Hematopoietic multipotent progenitor cell treated with erythropoietin and hydrocortisone succinate and interleukin-3 and kit ligand, for 8 days (in vitro differentiated cells): Measurements from ENCODE around the gene KLHL17.
A peak's percentile ranks its signal among the peaks of the same experiment; 100 is the strongest.
"Not testable (repeated sequence)": the region's sequence is repeated elsewhere in the genome, so short reads cannot be mapped to it uniquely, and the experiment has no call there.

ENCODE experiments used
- DNase-seq: peaks from one replicate; pipeline ENCODE4 v3.0.0-alpha.2; 2015

KLHL17 gene

GRCh38 chr1:982765-983436 lies 22.5 kb downstream of the KLHL17 start:
- DNase-seq = no peak

- DNase-seq = no peak
Observed at GRCh38 chr1:983798-984475, 23.6 kb downstream of the KLHL17 start.

- no peak for DNase-seq
Observed at GRCh38 chr1:984476-984814, 24.1 kb downstream of the KLHL17 start.

- no peak for DNase-seq
Observed at GRCh38 chr1:985126-985525, 24.7 kb downstream of the KLHL17 start.

GRCh38 chr1:988061-988460 lies 27.7 kb downstream of the KLHL17 start:
- DNase-seq = not testable (repeated sequence)

- DNase-seq = not testable (repeated sequence)
Observed at GRCh38 chr1:991275-991674, 30.9 kb downstream of the KLHL17 start.

GRCh38 chr1:991895-992294 lies 31.5 kb downstream of the KLHL17 start:
- no peak for DNase-seq

GRCh38 chr1:992362-992761 lies 32.0 kb downstream of the KLHL17 start:
- no peak for DNase-seq

GRCh38 chr1:993379-993995 lies 33.1 kb downstream of the KLHL17 start:
- no peak for DNase-seq

- DNase-seq = not testable (repeated sequence)
Observed at GRCh38 chr1:994546-994945, 34.2 kb downstream of the KLHL17 start.

- no peak for DNase-seq
Observed at GRCh38 chr1:995665-996633, 35.6 kb downstream of the KLHL17 start.

GRCh38 chr1:996851-997712 lies 36.7 kb downstream of the KLHL17 start:
- DNase-seq = no peak

- no peak for DNase-seq
Observed at GRCh38 chr1:997713-997992, 37.3 kb downstream of the KLHL17 start.

- DNase-seq = no peak
Observed at GRCh38 chr1:997993-998744, 37.8 kb downstream of the KLHL17 start.

GRCh38 chr1:998745-998994 lies 38.3 kb downstream of the KLHL17 start:
- no peak for DNase-seq

GRCh38 chr1:998995-999724 lies 38.8 kb downstream of the KLHL17 start:
- peak; percentile 9 for DNase-seq

GRCh38 chr1:999725-1000356 lies 39.5 kb downstream of the KLHL17 start, which contains the start of gene HES4:
TSS of gene HES4 (minus strand) at chr1:1000097. CDS start at chr1:999973, 124 bp downstream.
- DNase-seq = peak; percentile 61

GRCh38 chr1:1000357-1001056 lies 40.1 kb downstream of the KLHL17 start:
- DNase-seq = peak; percentile 16

GRCh38 chr1:1001057-1001783 lies 40.8 kb downstream of the KLHL17 start:
- DNase-seq = no peak
